HEK293 (cell line): ENCODE results near the gene INSRR.
A peak's percentile ranks its signal among the peaks of the same experiment; 100 is the strongest.

Experiments
- CTCF ChIA-PET: fragments of 350-600 bp; formaldehyde crosslinking; extraction: SDS; loops from one replicate; lab custom pipeline; 2021; ENCODE audit warnings: antibody characterized with exemption; lab: Yijun Ruan, JAX
- POLR2A ChIA-PET: fragments of 300-600 bp; formaldehyde crosslinking; extraction: SDS; loops from one replicate; lab custom pipeline; 2020; ENCODE audit warnings: antibody characterized with exemption, inconsistent platforms; lab: Yijun Ruan, JAX
- H3K27ac ChIP-seq: fragments of 200-500 bp; sonication (Bioruptor generic); 2 replicates; pipeline ENCODE4 v1.5.1; 2014; ENCODE audit warnings: low read depth, low read length, control low read depth, inconsistent platforms; ENCODE audit errors: extremely low read depth
- H3K36me3 ChIP-seq, 2 experiments: fragments of 200-500 bp in 1 of 2; sonication (Bioruptor generic) in 1 of 2; 1 replicate in 1 of 2; 2 replicates in 1 of 2; pipeline ENCODE4 v1.5.1; 2014 to 2017; ENCODE audit warnings: inconsistent platforms in 2 of 2, low read length in 2 of 2; ENCODE audit not compliant: control insufficient read depth in 2 of 2, insufficient read depth in 1 of 2
- H3K4me1 ChIP-seq: fragments of 200-500 bp; sonication (Bioruptor generic); 2 replicates; pipeline ENCODE4 v1.5.1; 2014; ENCODE audit warnings: mild to moderate bottlenecking, low read length, inconsistent platforms; ENCODE audit not compliant: control insufficient read depth, insufficient read depth
- H3K4me3 ChIP-seq: 2 replicates; pipeline ENCODE4 v1.5.1; 2011; ENCODE audit warnings: low read depth, mild to moderate bottlenecking, control low read depth, low read length, moderate library complexity
- H3K9me3 ChIP-seq: fragments of 200-500 bp; sonication (Bioruptor generic); 2 replicates; pipeline ENCODE4 v1.5.1; 2014; ENCODE audit warnings: low read depth, low read length, inconsistent platforms; ENCODE audit not compliant: control insufficient read depth, insufficient read depth
- GLI2 ChIP-seq: fragments of 450-650 bp; formaldehyde crosslinking; IDR thresholded peaks from 2 replicates; pipeline ENCODE4; 2017; ENCODE audit warnings: missing biosample characterization, missing genetic modification characterization, low read depth, borderline replicate concordance
- HIC1 ChIP-seq: fragments of 450-650 bp; formaldehyde crosslinking; IDR thresholded peaks from 2 replicates; pipeline ENCODE4 v1.5.1; 2016; ENCODE audit warnings: missing biosample characterization, missing genetic modification characterization
- HOXD13 ChIP-seq: sonication (generic); formaldehyde crosslinking; IDR thresholded peaks from 2 replicates; pipeline ENCODE4 v1.8.0; 2022; ENCODE audit warnings: missing genetic modification reagents, borderline replicate concordance
- KLF1 ChIP-seq: fragments of 450-650 bp; formaldehyde crosslinking; IDR thresholded peaks from 2 replicates; pipeline ENCODE4 v1.5.1; 2016; ENCODE audit warnings: missing biosample characterization, missing genetic modification characterization
- SALL2 ChIP-seq: fragments of 450-650 bp; formaldehyde crosslinking; IDR thresholded peaks from 2 replicates; pipeline ENCODE4 v1.5.0; 2017; ENCODE audit warnings: missing biosample characterization, mild to moderate bottlenecking, missing genetic modification characterization, borderline replicate concordance
- ZBTB6 ChIP-seq: fragments of 450-650 bp; formaldehyde crosslinking; IDR thresholded peaks from 2 replicates; pipeline ENCODE4 v1.5.1; 2017; ENCODE audit warnings: missing biosample characterization, missing genetic modification characterization
- ZEB2 ChIP-seq: fragments of 450-650 bp; formaldehyde crosslinking; IDR thresholded peaks from 2 replicates; pipeline ENCODE4 v1.5.1; 2016; ENCODE audit warnings: missing biosample characterization, missing genetic modification characterization
- ZIC2 ChIP-seq: fragments of 450-650 bp; formaldehyde crosslinking; IDR thresholded peaks from 2 replicates; pipeline ENCODE4 v1.5.1; 2016; ENCODE audit warnings: missing biosample characterization, missing genetic modification characterization
- ZNF280C ChIP-seq: fragments of 450-650 bp; formaldehyde crosslinking; IDR thresholded peaks from 2 replicates; pipeline ENCODE4 v1.5.1; 2016; ENCODE audit warnings: missing biosample characterization, missing genetic modification characterization
- ZNF350 ChIP-seq: fragments of 450-650 bp; formaldehyde crosslinking; IDR thresholded peaks from 2 replicates; pipeline ENCODE4 v1.5.0; 2017; ENCODE audit warnings: missing biosample characterization, mild to moderate bottlenecking, missing genetic modification characterization
- ZNF354C ChIP-seq: fragments of 450-650 bp; formaldehyde crosslinking; IDR thresholded peaks from 2 replicates; pipeline ENCODE4 v1.5.1; 2016; ENCODE audit warnings: missing biosample characterization, missing genetic modification characterization, low read depth, borderline replicate concordance
- ZNF544 ChIP-seq: fragments of 450-650 bp; formaldehyde crosslinking; IDR thresholded peaks from 2 replicates; pipeline ENCODE4 v1.5.0; 2017; ENCODE audit warnings: missing biosample characterization, missing genetic modification characterization
- ZNF560 ChIP-seq: fragments of 450-650 bp; formaldehyde crosslinking; IDR thresholded peaks from 2 replicates; pipeline ENCODE4 v1.5.1; 2017; ENCODE audit warnings: missing biosample characterization, missing genetic modification characterization, borderline replicate concordance
- ZNF600 ChIP-seq: fragments of 450-650 bp; formaldehyde crosslinking; IDR thresholded peaks from 2 replicates; pipeline ENCODE4 v1.5.1; 2016; ENCODE audit warnings: missing biosample characterization, missing genetic modification characterization
- ZNF624 ChIP-seq: fragments of 450-650 bp; formaldehyde crosslinking; IDR thresholded peaks from 2 replicates; pipeline ENCODE4 v1.5.1; 2017; ENCODE audit warnings: missing biosample characterization, missing genetic modification characterization
- ZNF701 ChIP-seq: fragments of 450-650 bp; formaldehyde crosslinking; IDR thresholded peaks from 2 replicates; pipeline ENCODE4 v1.5.1; 2016; ENCODE audit warnings: missing biosample characterization, missing genetic modification characterization
- ZSCAN30 ChIP-seq: fragments of 450-650 bp; IDR thresholded peaks from 2 replicates; pipeline ENCODE4 v1.5.1; 2018; ENCODE audit warnings: missing biosample characterization, mild to moderate bottlenecking, missing genetic modification characterization, moderate library complexity
- TF ChIP-seq, protein P1 (sequence below): fragments of 450-650 bp; formaldehyde crosslinking; IDR thresholded peaks from 2 replicates; pipeline ENCODE4 v1.5.1; 2016; ENCODE audit warnings: missing biosample characterization, missing genetic modification characterization
- TF ChIP-seq, protein P2 (sequence below): fragments of 450-650 bp; IDR thresholded peaks from 2 replicates; pipeline ENCODE4 v1.5.1; 2018; ENCODE audit warnings: missing biosample characterization, missing genetic modification characterization
- TF ChIP-seq, protein P3 (sequence below): sonication (generic); formaldehyde crosslinking; IDR thresholded peaks from 2 replicates; pipeline ENCODE4 v1.8.1; 2022; ENCODE audit warnings: mild to moderate bottlenecking, moderate library complexity, missing genetic modification reagents
- TF ChIP-seq, protein P4 (sequence below): fragments of 450-650 bp; formaldehyde crosslinking; IDR thresholded peaks from 2 replicates; pipeline ENCODE4 v1.5.1; 2016; ENCODE audit warnings: missing biosample characterization, missing genetic modification characterization, low read depth

Gene INSRR

DNA sequence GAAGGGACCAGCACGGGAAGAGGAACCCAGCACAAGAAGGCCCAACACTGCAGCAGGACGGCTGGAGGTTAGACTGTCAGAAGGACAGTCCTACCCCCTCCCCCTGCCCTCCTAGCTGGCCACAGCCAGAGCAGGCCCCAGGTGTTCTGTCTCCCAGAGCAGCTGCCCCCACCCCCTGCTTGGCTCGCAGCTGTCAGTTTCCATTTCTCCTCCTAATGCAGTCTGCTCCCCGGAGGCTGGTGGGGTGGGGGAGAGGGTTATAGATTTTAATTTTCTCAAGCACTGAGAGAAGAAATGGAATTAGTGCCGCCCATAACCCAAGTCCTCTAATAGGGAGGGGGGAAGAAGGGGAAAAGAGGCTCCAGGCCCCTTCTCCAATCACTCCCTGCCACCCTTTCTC is 21.6 kb upstream of the INSRR start:
- no peak overlapping the region for H3K4me3 ChIP-seq
- H3K36me3 ChIP-seq, result no peaks in the 10 kb centered on the region
- TF ChIP-seq ZNF701 (tag by site-specific recombination), result no peak
- TF ChIP-seq SALL2 (tag by site-specific recombination), result no peak
- TF ChIP-seq, protein P1, sequence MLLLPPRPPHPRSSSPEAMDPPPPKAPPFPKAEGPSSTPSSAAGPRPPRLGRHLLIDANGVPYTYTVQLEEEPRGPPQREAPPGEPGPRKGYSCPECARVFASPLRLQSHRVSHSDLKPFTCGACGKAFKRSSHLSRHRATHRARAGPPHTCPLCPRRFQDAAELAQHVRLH (tag by site-specific recombination), result no peak
- no peak for TF ChIP-seq HOXD13 (CRISPR knock-in tag)
- no peak for TF ChIP-seq ZNF544 (tag by site-specific recombination)
- TF ChIP-seq ZIC2 (tag by site-specific recombination), result 0 out of 2 replicates have a peak, but pooled peaks have one; percentile 26
- H3K4me1 ChIP-seq, result no peaks in the 10 kb centered on the region
- ChIA-PET POLR2A (no interaction called here), CTCF (interaction anchor here (0.7 to 6.8 kb wide), 3 partner anchors 11 to 198 kb away, joined by 3 to 37 read pairs (median 6); partner anchors contain the start of gene NTRK1)
- H3K27ac ChIP-seq, result no peak overlapping the region
- no peaks in the 10 kb centered on the region for H3K9me3 ChIP-seq

- H3K4me3 ChIP-seq, result no peak overlapping the region
- ChIA-PET CTCF (interaction anchor here (1.9 to 6.8 kb wide), 2 partner anchors 11 to 20 kb away, joined by 6 to 37 read pairs; partner anchors contain the start of gene NTRK1), POLR2A (no interaction called here)
- no peak overlapping the region for H3K27ac ChIP-seq
- H3K36me3 ChIP-seq, result no peaks in the 10 kb centered on the region
- no peaks in the 10 kb centered on the region for H3K9me3 ChIP-seq
- TF ChIP-seq ZEB2 (tag by site-specific recombination) (no peak), HOXD13 (CRISPR knock-in tag) (no peak), ZBTB6 (no peak), HIC1 (tag by site-specific recombination) (no peak), ZNF600 (tag by site-specific recombination) (no peak), ZSCAN30 (tag by site-specific recombination) (no peak), ZNF350 (tag by site-specific recombination) (no peak), ZNF560 (tag by site-specific recombination) (no peak), ZNF280C (tag by site-specific recombination) (no peak), ZNF354C (no peak), KLF1 (tag by site-specific recombination) (no peak), GLI2 (tag by site-specific recombination) (no peak), ZNF624 (tag by site-specific recombination) (no peak)
- TF ChIP-seq, protein P2, sequence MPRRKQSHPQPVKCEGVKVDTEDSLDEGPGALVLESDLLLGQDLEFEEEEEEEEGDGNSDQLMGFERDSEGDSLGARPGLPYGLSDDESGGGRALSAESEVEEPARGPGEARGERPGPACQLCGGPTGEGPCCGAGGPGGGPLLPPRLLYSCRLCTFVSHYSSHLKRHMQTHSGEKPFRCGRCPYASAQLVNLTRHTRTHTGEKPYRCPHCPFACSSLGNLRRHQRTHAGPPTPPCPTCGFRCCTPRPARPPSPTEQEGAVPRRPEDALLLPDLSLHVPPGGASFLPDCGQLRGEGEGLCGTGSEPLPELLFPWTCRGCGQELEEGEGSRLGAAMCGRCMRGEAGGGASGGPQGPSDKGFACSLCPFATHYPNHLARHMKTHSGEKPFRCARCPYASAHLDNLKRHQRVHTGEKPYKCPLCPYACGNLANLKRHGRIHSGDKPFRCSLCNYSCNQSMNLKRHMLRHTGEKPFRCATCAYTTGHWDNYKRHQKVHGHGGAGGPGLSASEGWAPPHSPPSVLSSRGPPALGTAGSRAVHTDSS (tag by site-specific recombination), result no peak
- TF ChIP-seq, protein P3, sequence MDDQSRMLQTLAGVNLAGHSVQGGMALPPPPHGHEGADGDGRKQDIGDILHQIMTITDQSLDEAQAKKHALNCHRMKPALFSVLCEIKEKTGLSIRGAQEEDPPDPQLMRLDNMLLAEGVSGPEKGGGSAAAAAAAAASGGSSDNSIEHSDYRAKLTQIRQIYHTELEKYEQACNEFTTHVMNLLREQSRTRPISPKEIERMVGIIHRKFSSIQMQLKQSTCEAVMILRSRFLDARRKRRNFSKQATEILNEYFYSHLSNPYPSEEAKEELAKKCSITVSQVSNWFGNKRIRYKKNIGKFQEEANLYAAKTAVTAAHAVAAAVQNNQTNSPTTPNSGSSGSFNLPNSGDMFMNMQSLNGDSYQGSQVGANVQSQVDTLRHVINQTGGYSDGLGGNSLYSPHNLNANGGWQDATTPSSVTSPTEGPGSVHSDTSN (CRISPR knock-in tag), result no peak
- TF ChIP-seq, protein P4, sequence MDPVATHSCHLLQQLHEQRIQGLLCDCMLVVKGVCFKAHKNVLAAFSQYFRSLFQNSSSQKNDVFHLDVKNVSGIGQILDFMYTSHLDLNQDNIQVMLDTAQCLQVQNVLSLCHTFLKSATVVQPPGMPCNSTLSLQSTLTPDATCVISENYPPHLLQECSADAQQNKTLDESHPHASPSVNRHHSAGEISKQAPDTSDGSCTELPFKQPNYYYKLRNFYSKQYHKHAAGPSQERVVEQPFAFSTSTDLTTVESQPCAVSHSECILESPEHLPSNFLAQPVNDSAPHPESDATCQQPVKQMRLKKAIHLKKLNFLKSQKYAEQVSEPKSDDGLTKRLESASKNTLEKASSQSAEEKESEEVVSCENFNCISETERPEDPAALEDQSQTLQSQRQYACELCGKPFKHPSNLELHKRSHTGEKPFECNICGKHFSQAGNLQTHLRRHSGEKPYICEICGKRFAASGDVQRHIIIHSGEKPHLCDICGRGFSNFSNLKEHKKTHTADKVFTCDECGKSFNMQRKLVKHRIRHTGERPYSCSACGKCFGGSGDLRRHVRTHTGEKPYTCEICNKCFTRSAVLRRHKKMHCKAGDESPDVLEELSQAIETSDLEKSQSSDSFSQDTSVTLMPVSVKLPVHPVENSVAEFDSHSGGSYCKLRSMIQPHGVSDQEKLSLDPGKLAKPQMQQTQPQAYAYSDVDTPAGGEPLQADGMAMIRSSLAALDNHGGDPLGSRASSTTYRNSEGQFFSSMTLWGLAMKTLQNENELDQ (tag by site-specific recombination), result no peak
- no peaks in the 10 kb centered on the region for H3K4me1 ChIP-seq
Observed at GRCh38 chr1:156879876-156880275, 21.0 kb upstream of the INSRR start.
